Breast epithelium (tissue), 4 donors: Measurements from ENCODE around the gene NRXN2. TPM values are rescaled to one million over a fixed set of nuclear protein-coding genes. Genes with fewer than 3 reads are reported as not detected.

Experiments
- DNase-seq, 2 donors: peaks; one replicate each; pipeline ENCODE4 v3.0.0-alpha.2; 2019; ENCODE audit warnings: low spot score in 2 of 2
- H3K27ac ChIP-seq, 2 donors: fragments of 200-600 bp; sonication (generic) in 1 of 2; one replicate each; pipeline ENCODE4 v1.5.1; 2016 to 2019; ENCODE audit warnings: mild to moderate bottlenecking in 1 of 2
- H3K27me3 ChIP-seq, 2 donors: fragments of 200-600 bp; sonication (generic) in 1 of 2; one replicate each; pipeline versions ENCODE4 v1.5.1 to v1.6.0; 2017 to 2019; ENCODE audit warnings: control low read depth in 1 of 2, mild to moderate bottlenecking in 1 of 2
- H3K36me3 ChIP-seq: fragments of 200-600 bp; one replicate; pipeline ENCODE4 v1.5.1; 2019
- H3K4me1 ChIP-seq, 2 donors: fragments of 200-600 bp; sonication (generic); one replicate each; pipeline ENCODE4 v1.5.1; 2016 to 2019; ENCODE audit warnings: control low read depth in 1 of 2
- H3K4me3 ChIP-seq, 3 donors: fragments of 200-600 bp; sonication (generic); 1 replicate in 2 of 3; 2 replicates in 1 of 3; pipeline ENCODE4 v1.5.1; 2016 to 2019; ENCODE audit warnings: mild to moderate bottlenecking in 3 of 3, moderate library complexity in 2 of 3
- H3K9me3 ChIP-seq, 2 donors: fragments of 200-600 bp; sonication (generic) in 1 of 2; one replicate each; pipeline ENCODE4 v1.5.1; 2016 to 2019; ENCODE audit warnings: control low read depth in 1 of 2
- POLR2A ChIP-seq: fragments of 450-650 bp; IDR thresholded peaks from one replicate; pipeline ENCODE4 v1.6.1; 2016; ENCODE audit warnings: antibody characterized with exemption, mild to moderate bottlenecking, moderate library complexity
- POLR2AphosphoS5 ChIP-seq, 3 donors: sonication (generic); formaldehyde crosslinking; IDR thresholded peaks; one replicate each; pipeline ENCODE4 v1.6.1; 2017; ENCODE audit warnings: antibody characterized with exemption in 3 of 3
- intact Hi-C: fragments of 100-400 bp; cut with DNase I; formaldehyde crosslinking; loops from one replicate; pipeline ENCODE4 v1.15.1; 2023; ENCODE audit warnings: low total_unique reads
- total RNA-seq, 3 donors: library from RNA; depleted of rRNA; stranded (reverse); fragments of >200 nt; gene quantifications; one replicate each; pipeline ENCODE4 v1.1.0, GENCODE V29; 2016
- TF ChIP-seq, protein P1 (sequence below), 3 donors: fragments of 450-650 bp; IDR thresholded peaks; one replicate each; pipeline ENCODE4 v1.5.1; 2016 to 2017; ENCODE audit warnings: antibody characterized with exemption in 3 of 3, mild to moderate bottlenecking in 3 of 3, moderate library complexity in 3 of 3

Gene NRXN2
- total RNA-seq, 3 donors from 2014 or later: 1.8 to 4.3 (median 3.5) TPM

DNA sequence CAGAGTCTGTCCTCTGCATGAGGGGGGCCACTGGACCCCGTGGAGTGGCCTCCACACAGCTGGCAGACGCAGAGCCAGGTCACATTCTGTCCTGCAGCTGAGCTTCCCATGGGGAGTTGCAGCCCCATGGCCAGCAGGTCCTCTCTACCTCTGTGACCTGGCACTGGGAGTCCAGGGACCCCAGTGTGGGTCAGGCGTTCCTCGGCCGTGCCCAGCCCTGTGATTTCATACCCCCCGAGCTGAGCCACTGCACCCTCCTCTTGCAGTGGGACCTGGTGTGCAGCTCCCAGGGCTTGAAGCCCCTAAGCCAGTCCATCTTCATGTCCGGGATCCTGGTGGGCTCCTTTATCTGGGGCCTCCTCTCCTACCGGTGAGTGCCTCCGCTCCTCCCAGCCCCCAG is 164.1 kb downstream of the NRXN2 start:
- intact Hi-C loops: loop anchor here (2.0 kb wide), 1 partner anchor 94 kb away; no protein-coding TSS in a partner anchor
- TF ChIP-seq, protein P1, sequence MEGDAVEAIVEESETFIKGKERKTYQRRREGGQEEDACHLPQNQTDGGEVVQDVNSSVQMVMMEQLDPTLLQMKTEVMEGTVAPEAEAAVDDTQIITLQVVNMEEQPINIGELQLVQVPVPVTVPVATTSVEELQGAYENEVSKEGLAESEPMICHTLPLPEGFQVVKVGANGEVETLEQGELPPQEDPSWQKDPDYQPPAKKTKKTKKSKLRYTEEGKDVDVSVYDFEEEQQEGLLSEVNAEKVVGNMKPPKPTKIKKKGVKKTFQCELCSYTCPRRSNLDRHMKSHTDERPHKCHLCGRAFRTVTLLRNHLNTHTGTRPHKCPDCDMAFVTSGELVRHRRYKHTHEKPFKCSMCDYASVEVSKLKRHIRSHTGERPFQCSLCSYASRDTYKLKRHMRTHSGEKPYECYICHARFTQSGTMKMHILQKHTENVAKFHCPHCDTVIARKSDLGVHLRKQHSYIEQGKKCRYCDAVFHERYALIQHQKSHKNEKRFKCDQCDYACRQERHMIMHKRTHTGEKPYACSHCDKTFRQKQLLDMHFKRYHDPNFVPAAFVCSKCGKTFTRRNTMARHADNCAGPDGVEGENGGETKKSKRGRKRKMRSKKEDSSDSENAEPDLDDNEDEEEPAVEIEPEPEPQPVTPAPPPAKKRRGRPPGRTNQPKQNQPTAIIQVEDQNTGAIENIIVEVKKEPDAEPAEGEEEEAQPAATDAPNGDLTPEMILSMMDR (IDR thresholded peaks at IDR 0.05): no peak
- TF ChIP-seq POLR2AphosphoS5 (IDR thresholded peaks at IDR 0.05): no peak
- TF ChIP-seq POLR2A: no peak
- no peak for DNase-seq
- H3K4me1 ChIP-seq: peaks cover 0 to 9% of the 10 kb centered on the region in 2 donors
- no peak overlapping the region for H3K4me3 ChIP-seq
- no peaks in the 10 kb centered on the region for H3K36me3 ChIP-seq
- no peak overlapping the region for H3K27ac ChIP-seq
- H3K9me3 ChIP-seq: no peaks in the 10 kb centered on the region
- no peaks in the 10 kb centered on the region for H3K27me3 ChIP-seq

DNA sequence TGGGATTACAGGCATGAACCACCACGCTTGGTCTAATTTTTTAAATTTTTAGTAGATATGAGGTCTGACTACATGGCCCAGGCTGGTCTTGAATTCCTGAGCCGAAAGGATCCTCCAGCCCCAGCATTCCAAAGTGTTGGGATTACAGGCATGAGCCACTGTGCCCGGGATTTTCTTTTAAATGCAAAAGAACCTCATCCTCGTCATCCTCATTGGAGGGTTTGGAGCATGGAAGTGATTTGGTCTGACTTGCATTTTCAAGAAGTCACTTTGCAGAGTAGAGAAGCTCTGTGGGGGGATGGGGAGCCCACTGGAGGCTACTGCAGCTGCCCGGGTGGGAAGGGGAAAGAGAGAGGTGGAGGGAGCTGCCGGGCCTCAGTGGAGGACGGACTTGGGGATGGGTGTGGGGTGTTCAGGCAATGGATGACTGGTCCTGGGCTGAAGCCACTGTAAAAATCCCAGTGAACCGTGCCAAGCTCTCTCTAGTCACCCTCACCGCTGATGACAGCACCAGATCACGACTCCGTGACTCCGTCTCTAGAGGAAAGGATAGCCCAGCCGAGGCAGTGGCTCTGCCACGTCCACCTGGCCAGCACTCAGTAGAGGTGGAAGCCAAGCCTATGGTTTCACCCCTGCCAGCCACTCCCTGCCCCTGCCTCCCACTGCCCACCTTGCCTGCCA is 164.8 kb downstream of the NRXN2 start:
- no peaks in the 10 kb centered on the region for H3K36me3 ChIP-seq
- H3K4me1 ChIP-seq: peaks cover 0 to 9% of the 10 kb centered on the region in 2 donors
- H3K9me3 ChIP-seq: no peaks in the 10 kb centered on the region
- TF ChIP-seq POLR2A: no peak
- TF ChIP-seq, protein P1 (IDR thresholded peaks at IDR 0.05): no peak
- TF ChIP-seq POLR2AphosphoS5 (IDR thresholded peaks at IDR 0.05): no peak
- no peaks in the 10 kb centered on the region for H3K27me3 ChIP-seq
- intact Hi-C loops: loop anchor here (2.0 kb wide), 1 partner anchor 95 kb away; no protein-coding TSS in a partner anchor
- DNase-seq: no peak
- no peak overlapping the region for H3K27ac ChIP-seq
- no peak overlapping the region for H3K4me3 ChIP-seq

DNA sequence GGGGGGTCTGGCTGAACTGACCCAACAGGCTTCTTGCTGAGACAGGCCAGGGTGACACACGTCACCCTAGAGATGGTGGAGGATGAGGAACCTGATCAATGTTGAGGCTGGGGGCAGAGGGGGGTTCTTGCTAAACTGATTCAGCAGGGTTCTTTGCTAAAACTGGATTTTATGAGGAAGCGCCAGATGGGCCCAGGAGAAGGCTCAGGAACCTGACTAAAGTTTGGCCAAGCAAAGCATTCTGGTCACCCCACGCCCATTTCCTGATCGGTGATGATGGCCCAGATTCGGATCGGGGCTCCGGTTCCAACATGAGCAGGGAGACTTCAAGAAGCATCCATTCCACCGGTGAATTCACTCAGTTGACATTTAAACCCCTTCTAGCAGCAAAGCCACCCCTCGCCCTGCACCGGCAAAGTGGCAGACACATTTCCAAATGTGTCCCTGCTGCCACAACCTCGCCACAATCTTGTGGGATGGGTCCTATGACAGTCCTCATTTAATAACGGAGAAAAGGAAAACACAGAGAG is 166.2 kb downstream of the NRXN2 start:
- no peaks in the 10 kb centered on the region for H3K27me3 ChIP-seq
- no peak overlapping the region for H3K27ac ChIP-seq
- DNase-seq: no peak
- TF ChIP-seq, protein P1 (IDR thresholded peaks at IDR 0.05): no peak
- TF ChIP-seq POLR2A: no peak
- no peak for TF ChIP-seq POLR2AphosphoS5 (IDR thresholded peaks at IDR 0.05)
- no peaks in the 10 kb centered on the region for H3K9me3 ChIP-seq
- H3K4me3 ChIP-seq: no peak overlapping the region
- peaks cover 0 to 9% of the 10 kb centered on the region in 2 donors for H3K4me1 ChIP-seq
- intact Hi-C loops: no loop called here
- H3K36me3 ChIP-seq: no peaks in the 10 kb centered on the region

Other genes starting within 250 kb of the NRXN2 start
- not detected for gene SLC22A11, start 167.3 kb downstream of the NRXN2 start, total RNA-seq
- not detected for gene SLC22A12, start 132.0 kb downstream of the NRXN2 start, total RNA-seq
- gene RASGRP2, start 20.9 kb upstream of the NRXN2 start, total RNA-seq: 10 to 100 TPM in 2 of 3 donors, 1 to 10 TPM in 1; 10.0 to 12.5 (median 11.5) TPM
- gene PYGM, start 36.8 kb upstream of the NRXN2 start, total RNA-seq: 1 to 10 TPM; 1.3 to 4.5 (median 3.4) TPM
- gene SF1, start 55.3 kb upstream of the NRXN2 start, total RNA-seq: 100 to 1,000 TPM; 264 to 293 (median 277) TPM
- gene MAP4K2, start 80.0 kb upstream of the NRXN2 start, total RNA-seq: 10 to 100 TPM in 2 of 3 donors, 1 to 10 TPM in 1; 7.7 to 16.1 (median 14.0) TPM
- gene MEN1, start 87.4 kb upstream of the NRXN2 start, total RNA-seq: 10 to 100 TPM; 11.4 to 19.0 (median 14.8) TPM
- gene CDC42BPG, start 121.5 kb upstream of the NRXN2 start, total RNA-seq: 10 to 100 TPM in 1 of 3 donors, 1 to 10 TPM in 1, not detected in 1; 5.9 to 14.9 TPM
- 10 to 100 TPM; 26.9 to 45.4 (median 31.2) TPM for gene EHD1, start 155.4 kb upstream of the NRXN2 start, total RNA-seq
- gene ATG2A, start 194.0 kb upstream of the NRXN2 start, total RNA-seq: 10 to 100 TPM; 20.0 to 22.1 (median 21.2) TPM
- 10 to 100 TPM; 12.8 to 14.0 (median 13.8) TPM for gene PPP2R5B, start 201.5 kb upstream of the NRXN2 start, total RNA-seq
- gene GPHA2, start 212.7 kb upstream of the NRXN2 start, total RNA-seq: not detected
- gene MAJIN, start 248.9 kb upstream of the NRXN2 start, total RNA-seq: not detected